K562 treated with DMSO at 1 percent for 4 hours (cell line): ENCODE results near the gene WDR36. TPM values are rescaled to one million over a fixed set of nuclear protein-coding genes. Genes with fewer than 3 reads are reported as not detected.

Experiments used
- total RNA-seq: library from RNA; unstranded; fragments of 300-600 nt; gene quantifications from 2 replicates; pipeline ENCODE4 v1.2.3, GENCODE V29; 2022; ENCODE audit not compliant: insufficient read depth

Gene WDR36
- total RNA-seq, result 6.5 and 11.0 TPM in 2 replicates

DNA sequence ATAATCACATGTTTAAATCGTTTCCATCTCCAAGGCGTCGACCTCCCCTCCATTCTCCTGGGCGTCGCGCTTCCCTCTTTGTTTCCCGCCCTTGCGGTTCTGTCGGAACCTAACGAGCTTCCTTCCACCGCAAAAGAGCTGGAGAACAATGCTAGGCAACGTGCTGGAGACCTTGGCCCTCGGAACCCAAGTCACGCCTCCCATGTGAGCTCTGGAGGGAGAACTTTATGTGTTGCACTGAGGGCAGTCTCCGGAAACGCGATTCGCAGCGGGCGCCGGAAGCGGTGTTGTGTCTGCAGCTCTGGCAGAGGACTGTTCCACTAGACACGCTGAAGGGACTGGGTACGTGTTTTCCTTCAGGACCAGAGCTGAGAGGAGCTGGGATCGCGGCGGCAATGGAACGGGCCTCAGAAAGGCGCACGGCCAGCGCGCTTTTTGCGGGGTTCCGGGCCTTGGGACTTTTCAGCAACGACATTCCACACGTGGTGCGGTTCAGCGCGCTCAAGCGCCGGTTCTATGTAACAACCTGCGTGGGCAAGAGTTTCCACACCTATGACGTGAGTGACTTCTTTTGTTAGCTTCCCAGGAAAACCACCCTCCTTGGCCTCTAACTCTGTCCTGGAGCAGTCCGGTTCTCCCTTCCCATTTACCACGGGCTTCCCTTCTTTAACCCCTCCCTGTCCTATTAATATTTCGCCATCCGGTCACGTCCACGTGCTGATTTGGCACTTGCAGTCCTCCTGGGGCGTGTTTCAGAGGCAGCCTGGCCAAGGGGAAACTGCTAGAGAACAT is at the start of gene WDR36:
Gene WDR36 (plus strand): TSS at position 287 of the 792 bp plus-strand sequence. CDS start 109 bp downstream, at position 396.

GRCh38 chr5:111071413-111071812 is 20.7 kb upstream of the WDR36 start, which contains the start of gene TSLP:
TSS of gene TSLP (plus strand) at chr5:111071713. CDS start at chr5:111071891, 178 bp downstream.

Other genes with a start within 250 kb of the WDR36 start
- gene TSLP, start 20.6 kb upstream of the WDR36 start, total RNA-seq, result 1.2 and 1.9 TPM in 2 replicates
- gene CAMK4, start 132.0 kb downstream of the WDR36 start, total RNA-seq, result 0.05 TPM in 1 of 2 replicates, not detected in the other